HG02623 (cell line): ENCODE measurements around the gene AGAP3.

Experiments used
- ATAC-seq: cut with Tn5 transposase; IDR thresholded peaks from one replicate; pipeline ENCODE4 v1.9.1; 2021; ENCODE audit warnings: moderate library complexity; ENCODE audit not compliant: unreplicated experiment

AGAP3 gene

DNA sequence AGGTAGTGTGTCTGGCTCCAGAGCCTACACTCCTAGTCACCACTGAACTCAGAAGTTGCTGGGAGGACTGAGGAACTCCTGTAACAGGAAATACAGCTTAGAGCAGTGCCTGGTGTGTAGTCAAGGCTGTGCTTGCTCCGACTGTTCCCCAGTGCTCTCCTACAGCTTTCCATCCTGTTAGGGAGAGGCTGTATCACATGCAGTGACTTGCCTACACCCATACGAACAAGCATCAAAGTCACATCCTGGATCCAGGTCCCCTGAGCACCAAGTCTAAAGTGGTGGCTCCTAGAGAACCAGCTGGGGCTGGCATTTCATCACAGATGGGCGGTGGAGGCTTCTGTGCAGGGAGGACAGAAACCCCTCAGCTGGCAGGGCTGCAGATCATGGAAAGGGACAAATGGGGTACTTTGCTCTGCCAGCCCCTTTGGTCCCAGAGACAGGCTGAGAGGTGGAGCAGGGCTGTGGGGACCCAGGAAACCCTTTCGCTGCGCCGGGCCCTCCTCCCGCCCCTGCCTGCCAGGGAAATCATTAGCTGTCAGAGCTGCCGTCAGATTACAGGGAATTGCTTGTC is 93.1 kb downstream of the AGAP3 start:
- ATAC-seq: no peak

DNA sequence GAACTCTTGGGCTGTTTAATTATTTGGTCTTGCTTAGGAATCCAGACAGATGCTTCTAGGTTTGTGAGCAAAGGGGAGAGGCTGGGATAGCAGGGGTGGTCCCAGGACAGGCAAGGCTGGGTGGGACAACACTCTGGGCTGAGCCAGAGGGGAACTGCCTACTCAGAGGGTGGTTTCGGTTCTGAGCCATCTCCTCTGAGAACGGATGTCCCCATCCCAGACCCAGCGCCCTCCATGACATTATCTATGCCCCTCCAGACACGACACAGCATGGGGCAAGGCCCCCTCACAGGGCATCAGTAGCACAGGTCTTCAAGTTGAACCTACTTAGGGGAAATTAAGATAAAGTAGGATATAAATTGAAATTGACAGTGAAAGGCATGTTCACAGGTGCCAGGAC is 93.7 kb downstream of the AGAP3 start:
- ATAC-seq: no peak

DNA sequence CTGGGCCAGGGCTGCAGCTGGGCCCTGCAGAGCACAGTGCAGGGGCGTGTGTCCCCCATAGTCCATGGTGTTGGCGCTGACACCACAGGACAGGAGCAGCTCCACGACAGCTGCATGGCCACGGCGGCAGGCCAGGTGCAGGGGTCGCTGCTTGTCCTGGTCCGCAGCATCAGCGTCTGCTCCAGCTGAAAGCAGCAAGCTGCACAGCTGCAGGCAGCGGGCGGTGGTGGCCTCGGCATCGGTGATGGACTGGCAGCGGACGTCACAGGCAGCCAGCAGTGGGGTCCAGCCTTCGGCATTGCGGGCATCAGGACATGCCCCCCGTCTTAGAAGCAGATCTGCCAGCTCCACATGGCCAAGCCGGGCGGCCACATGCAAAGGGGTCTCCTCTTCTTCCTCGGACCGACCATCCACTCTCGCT is 94.7 kb downstream of the AGAP3 start:
- no peak for ATAC-seq

DNA sequence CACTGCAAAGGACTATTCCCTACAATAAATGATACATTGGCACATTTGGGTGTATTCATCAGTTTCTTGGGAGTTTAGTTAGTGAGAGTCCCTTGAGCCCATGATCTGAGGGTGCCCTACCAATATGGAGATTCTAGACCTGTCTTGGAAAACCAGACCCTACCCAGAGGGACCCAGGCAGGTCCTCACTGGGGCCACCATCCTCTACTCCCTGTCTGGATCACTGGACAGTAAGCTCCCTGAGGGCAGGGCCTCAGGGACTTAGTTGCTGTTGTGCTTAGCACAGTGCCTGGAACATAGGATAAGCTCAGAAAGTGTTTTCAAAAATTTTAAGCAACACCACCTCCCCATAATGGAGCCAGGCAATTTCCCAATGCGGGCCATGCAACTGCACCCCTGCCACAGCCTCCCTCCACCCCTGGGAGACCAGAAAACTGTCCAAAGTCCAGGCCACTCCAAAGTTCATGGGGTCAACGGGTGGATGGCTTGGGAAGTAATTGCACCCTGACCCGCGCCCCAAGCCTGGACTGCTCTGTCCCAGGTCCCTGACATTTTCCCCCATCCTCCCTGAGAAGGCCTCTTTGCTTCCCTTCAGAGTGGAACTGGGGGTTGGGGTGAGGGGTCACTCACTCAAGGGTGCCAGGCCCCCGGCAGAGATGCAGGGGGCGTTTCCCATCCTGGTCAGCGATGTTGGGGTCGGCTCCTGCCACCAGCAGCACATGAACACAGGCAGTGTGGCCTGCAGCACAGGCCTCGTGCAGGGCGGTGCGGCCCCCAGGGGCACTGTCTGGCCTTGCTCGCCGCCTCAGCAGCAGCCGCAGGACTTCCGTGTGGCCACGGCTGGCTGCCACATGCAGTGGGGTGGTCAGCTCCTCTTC is 99.7 kb downstream of the AGAP3 start:
- no peak for ATAC-seq

DNA sequence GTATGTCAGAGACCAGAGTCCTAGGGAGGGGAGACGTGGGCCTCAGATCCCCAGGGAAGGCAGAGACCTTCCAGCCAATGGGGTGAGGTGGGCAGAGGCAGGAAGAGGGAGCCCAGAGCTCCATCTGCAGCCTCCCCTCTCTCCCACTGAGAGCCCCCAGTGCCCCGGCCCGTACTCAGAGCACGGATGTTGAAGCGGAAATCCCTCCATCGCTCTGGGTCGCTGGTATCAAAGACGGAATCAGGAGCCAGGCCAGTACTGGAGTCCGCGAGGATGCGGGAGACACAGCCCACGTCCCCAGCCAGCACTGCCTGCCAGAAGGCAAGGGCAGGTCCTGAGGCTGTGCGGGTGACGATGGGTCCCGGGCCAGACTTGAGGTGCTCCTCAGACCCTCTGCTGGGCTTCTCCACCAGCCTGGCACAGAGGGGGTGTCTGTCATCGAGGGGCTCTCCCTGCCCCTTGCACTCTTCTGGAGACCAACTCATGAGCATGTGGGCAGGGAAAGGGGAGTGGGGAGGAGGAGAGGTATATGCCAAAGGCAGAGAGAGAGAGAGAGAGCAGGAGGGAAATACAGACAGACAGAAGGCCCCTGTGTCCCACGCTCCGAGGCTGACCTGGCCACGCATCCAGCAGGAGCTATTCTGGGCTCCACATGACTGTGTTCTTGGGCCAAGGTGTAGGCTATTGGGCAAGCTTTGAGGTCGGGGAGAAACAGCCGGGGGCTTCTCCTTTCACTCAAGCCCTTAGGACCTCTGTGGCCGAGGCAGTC is 100.5 kb downstream of the AGAP3 start, which contains the start of gene ASB10:
Gene ASB10 (minus strand): TSS at position 611 of the 769 bp plus-strand sequence. CDS start 120 bp downstream, at position 491.
- no peak for ATAC-seq

DNA sequence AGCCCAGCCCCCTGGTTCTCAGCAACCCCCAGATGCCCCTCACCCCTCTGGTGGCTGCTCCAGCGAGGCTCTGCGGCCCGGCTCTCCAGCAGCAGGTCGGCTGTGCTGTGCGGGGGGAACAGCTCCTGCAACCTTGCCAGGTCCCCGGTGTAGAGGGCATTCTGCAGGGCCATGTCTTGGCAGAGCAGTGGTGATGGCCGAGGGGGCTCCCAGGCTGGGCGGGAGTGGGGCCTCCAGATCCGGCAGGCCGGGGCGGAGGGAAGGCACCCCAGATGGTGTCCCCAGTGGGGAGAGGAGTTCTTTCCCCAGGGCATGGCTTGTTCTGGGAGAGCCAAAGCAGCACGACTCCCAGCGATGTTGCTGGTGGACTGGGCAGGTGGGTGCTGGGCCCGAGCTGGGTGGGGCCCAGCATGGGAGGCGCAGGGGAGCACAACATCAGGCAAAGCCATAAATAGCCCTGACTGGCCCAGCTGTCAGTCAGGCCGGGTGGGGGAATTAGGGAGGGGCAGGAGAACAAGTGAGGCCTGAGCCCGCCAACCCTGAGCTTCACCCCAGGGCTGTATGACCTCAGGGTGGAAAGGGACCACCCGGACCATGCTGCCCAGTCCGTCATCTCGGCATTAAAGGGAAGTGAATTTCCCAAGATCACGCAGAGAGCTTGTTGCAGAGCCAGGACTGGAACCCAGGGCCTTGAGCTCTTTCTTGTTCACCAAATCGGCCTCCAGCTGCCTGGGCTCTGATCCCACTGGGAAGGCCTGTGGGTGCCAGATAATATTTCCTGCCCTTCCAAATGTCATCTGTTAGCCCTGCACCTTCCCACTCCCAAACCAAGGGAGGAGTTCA is 101.4 kb downstream of the AGAP3 start:
- no peak for ATAC-seq

DNA sequence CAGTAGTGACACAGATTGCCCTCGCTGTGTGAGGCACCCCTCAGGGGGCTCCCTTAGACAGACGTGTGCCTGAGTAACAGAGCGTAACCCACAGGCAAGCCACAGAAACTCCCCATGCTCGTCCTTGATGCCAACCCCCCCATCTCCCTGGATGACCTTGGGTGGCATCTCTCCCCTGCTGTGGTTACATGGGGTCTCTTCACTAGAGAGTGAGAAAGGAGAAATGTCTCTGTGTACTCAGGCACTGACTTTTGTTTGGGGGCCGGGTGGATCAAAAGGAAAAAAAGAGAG is 101.9 kb downstream of the AGAP3 start:
- ATAC-seq: no peak

DNA sequence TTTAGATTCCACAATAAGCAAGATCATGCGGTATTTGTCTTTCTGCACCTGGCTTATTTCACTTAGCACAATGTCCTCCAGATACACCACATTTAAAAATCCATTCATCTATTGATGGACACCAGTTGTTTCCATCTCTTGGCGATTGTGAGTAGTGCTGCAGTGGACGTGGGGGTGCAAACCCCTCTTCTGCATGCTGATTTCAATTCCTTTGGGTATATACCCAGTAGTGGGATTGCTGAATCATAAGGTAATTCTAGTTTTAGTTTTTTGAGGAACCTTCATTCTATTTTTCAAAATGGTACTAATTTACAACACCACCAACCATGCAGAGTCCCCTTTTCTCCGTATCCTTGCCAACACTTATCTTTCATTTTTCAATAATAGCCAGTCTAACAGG is 102.8 kb downstream of the AGAP3 start:
- no peak for ATAC-seq

DNA sequence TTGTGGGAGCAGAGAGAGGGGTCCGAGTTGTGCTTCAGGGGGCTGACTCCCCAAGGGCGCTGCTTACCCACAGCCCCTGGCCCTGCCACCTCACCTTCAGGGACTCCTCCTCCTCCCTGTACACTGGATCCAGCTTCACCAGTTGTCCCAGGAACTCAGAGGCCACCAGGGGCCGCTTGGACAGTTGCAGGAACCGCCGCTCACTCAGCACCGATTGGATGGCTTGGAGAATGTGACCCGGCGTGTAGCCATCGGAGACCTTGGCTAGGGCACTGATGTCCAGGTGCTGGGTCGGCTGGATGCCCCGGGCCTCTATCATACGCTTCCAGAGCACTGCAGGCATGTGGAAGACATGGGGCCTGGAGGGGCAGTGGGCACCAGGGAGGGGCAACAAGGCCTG is 105.3 kb downstream of the AGAP3 start:
- no peak for ATAC-seq

DNA sequence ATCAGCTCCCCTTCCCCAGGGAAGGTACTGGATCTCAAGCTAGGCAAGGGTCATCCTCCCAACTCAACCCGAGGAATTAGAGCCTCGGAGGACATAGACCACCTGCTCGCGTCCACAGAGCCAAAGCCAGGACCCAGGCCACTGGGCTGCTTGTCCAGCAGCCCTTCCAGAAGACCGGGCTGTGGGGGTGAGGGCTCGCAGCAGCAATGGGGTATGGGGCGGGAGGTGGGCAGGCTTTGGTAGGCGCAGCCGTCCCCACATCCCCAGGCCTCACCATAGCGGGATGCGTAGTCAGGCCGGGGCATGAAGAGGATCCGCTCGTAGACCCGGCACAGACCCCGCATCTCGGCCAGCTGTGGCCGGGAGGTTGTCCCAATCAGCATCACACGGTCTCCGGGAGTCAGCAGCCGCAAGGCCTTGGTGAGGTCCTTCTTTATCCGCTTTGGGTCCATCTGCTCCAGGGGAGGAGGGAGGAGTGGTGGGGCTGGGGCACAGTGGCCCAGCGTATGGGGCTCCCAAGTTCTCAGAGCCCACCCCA is 105.8 kb downstream of the AGAP3 start:
- no peak for ATAC-seq

DNA sequence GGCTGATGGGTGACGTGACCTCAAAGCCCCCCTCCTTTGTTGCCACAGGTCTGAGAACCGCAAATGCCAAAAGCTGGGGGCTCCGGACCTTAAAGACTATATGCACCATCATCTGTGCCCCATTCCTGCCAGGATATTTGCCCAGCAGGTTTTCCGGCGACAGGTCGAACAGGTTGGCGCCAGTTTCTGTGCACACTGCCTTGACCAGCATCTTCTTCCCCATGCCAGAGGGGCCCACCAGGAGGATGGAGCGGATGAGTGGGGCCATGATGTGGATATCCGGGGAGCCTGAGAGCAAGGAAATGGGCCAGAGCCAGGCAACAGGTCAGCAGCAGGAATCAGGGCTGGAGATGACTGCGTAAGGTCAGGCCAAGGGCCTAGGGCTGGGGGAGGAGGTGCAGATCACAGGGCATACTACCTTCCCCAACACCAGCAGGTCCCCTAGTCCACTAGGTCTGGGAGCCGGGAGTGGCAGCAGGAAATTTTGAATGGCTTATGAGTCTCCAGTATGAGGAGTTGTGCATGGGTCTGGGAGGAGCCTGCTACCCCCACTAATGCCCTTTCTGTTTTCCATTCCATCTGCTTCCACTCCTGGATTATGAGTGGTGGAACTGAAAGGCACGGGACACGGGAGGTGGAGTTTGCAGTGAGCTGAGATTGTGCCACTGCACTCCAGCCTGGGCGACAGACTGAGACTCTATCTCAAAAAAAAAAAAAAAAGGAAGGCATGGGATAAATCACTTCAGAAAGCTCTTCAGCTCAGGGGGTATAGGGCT is 107.1 kb downstream of the AGAP3 start:
- no peak for ATAC-seq
